SW 1271 (cell line): ENCODE results near the gene HSDL1.
A peak's percentile ranks its signal among the peaks of the same experiment; 100 is the strongest.
"Not testable (repeated sequence)": the region's sequence is repeated elsewhere in the genome, so short reads cannot be mapped to it uniquely, and the experiment has no call there.

Source experiments
- DNase-seq, 2 experiments: peaks; one replicate each; lab custom pipeline; 2025; lab: John Stamatoyannopoulos, UW

Gene HSDL1

GRCh38 chr16:84138824-84139627 lies 6.0 kb downstream of the HSDL1 start:
- peak in 1 of 2 experiments; percentile 25 for DNase-seq

- DNase-seq: no peak
Measured at GRCh38 chr16:84138500-84138823, 6.5 kb downstream of the HSDL1 start.

GRCh38 chr16:84137769-84138357 lies 7.1 kb downstream of the HSDL1 start:
- DNase-seq: no peak

GRCh38 chr16:84137287-84137686 lies 7.7 kb downstream of the HSDL1 start:
- DNase-seq: no peak

GRCh38 chr16:84136331-84137125 lies 8.4 kb downstream of the HSDL1 start:
- no peak for DNase-seq

GRCh38 chr16:84132527-84133285 lies 12.3 kb downstream of the HSDL1 start:
- DNase-seq: no peak

- DNase-seq: no peak
Measured at GRCh38 chr16:84131117-84131516, 13.9 kb downstream of the HSDL1 start.

- DNase-seq: no peak
Measured at GRCh38 chr16:84124257-84125073, 20.5 kb downstream of the HSDL1 start.

- no peak for DNase-seq
Measured at GRCh38 chr16:84121007-84121406, 24.0 kb downstream of the HSDL1 start.

GRCh38 chr16:84120023-84120422 lies 25.0 kb downstream of the HSDL1 start:
- no peak for DNase-seq

- DNase-seq: no peak
Measured at GRCh38 chr16:84119368-84119767, 25.6 kb downstream of the HSDL1 start.

GRCh38 chr16:84118315-84118714 lies 26.7 kb downstream of the HSDL1 start:
- not testable (repeated sequence) for DNase-seq

- DNase-seq: no peak
Measured at GRCh38 chr16:84117494-84117843, 27.5 kb downstream of the HSDL1 start.

GRCh38 chr16:84116720-84117493 lies 28.1 kb downstream of the HSDL1 start, which contains the start of gene MBTPS1:
Gene MBTPS1 (minus strand): TSS chr16:84116942. CDS start chr16:84101783, 15,159 bp downstream.
- DNase-seq: peak; percentile 93

- peak in 1 of 2 experiments; percentile 39 for DNase-seq
Measured at GRCh38 chr16:84115919-84116719, 28.9 kb downstream of the HSDL1 start.

GRCh38 chr16:84111949-84112348 lies 33.0 kb downstream of the HSDL1 start:
- DNase-seq: not testable (repeated sequence)

GRCh38 chr16:84111525-84111924 lies 33.5 kb downstream of the HSDL1 start:
- no peak for DNase-seq

GRCh38 chr16:84110527-84110926 lies 34.5 kb downstream of the HSDL1 start:
- DNase-seq: no peak

- no peak for DNase-seq
Measured at GRCh38 chr16:84109598-84110335, 35.2 kb downstream of the HSDL1 start.
